Transverse colon (tissue), 4 donors: ENCODE data around the gene ADAMTS4. TPM values are rescaled to one million over a fixed set of nuclear protein-coding genes. Genes with fewer than 3 reads are reported as not detected.

Experiments used
- DNase-seq: peaks from one replicate; pipeline ENCODE4 v3.0.0-alpha.2; 2019
- H3K27ac ChIP-seq, 4 donors: fragments of 200-600 bp; sonication (generic); 2 replicates each; pipeline ENCODE4 v1.5.1; 2016 to 2018; ENCODE audit warnings: inconsistent platforms in 4 of 4
- H3K27me3 ChIP-seq: fragments of 200-600 bp; sonication (generic); 2 replicates; pipeline ENCODE4 v1.5.1; 2017; ENCODE audit warnings: inconsistent platforms
- H3K36me3 ChIP-seq, 4 donors: fragments of 200-600 bp; sonication (generic); 2 replicates each; pipeline ENCODE4 v1.5.1; 2017 to 2019; ENCODE audit warnings: inconsistent platforms in 4 of 4
- H3K4me1 ChIP-seq, 4 donors: fragments of 200-600 bp; sonication (generic); 2 replicates each; pipeline ENCODE4 v1.5.1; 2017 to 2020; ENCODE audit warnings: inconsistent platforms in 4 of 4
- H3K4me3 ChIP-seq, 4 donors: fragments of 200-600 bp; sonication (generic); 1 replicate in 1 of 4; 2 replicates in 3 of 4; pipeline versions ENCODE4 v1.5.1 to v1.6.1; 2017 to 2019; ENCODE audit warnings: inconsistent platforms in 4 of 4
- H3K9me3 ChIP-seq, 2 donors: fragments of 200-600 bp; sonication (generic); 2 replicates each; pipeline ENCODE4 v1.5.1; 2017 to 2019; ENCODE audit warnings: inconsistent platforms in 2 of 2
- EP300 ChIP-seq: sonication (generic); formaldehyde crosslinking; IDR thresholded peaks from one replicate; pipeline ENCODE4 v1.6.1; 2017; ENCODE audit warnings: antibody characterized with exemption, low read depth
- POLR2A ChIP-seq: fragments of 450-650 bp; IDR thresholded peaks from one replicate; pipeline ENCODE4 v1.6.1; 2016; ENCODE audit warnings: antibody characterized with exemption, mild to moderate bottlenecking, moderate library complexity
- POLR2AphosphoS5 ChIP-seq, 3 donors: sonication (generic); formaldehyde crosslinking; IDR thresholded peaks; one replicate each; pipeline ENCODE4 v1.6.1; 2016; ENCODE audit warnings: antibody characterized with exemption in 3 of 3
- WGBS, 2 donors: methylation state at CpG; one replicate each; pipeline ENCODE4 v1.1.5; 2018; ENCODE audit warnings: low coverage in 1 of 2; 5-methylcytosine and 5-hydroxymethylcytosine counted together
- in situ Hi-C, 4 donors: fragments of 200-750 bp; cut with MboI; loops; one replicate each; pipeline versions ENCODE4 v1.15.0 to v1.15.1; 2017; ENCODE audit warnings: low sequenced_read_pairs in 3 of 4, low pct_ligation_motif_present in 1 of 4, low pct_unique_long_range_greater_than_20kb in 1 of 4
- intact Hi-C: fragments of 100-400 bp; cut with DNase I; formaldehyde crosslinking; loops from one replicate; pipeline ENCODE4 v1.15.1; 2023; ENCODE audit warnings: low total_unique reads
- total RNA-seq, 4 donors: library from RNA; depleted of rRNA; stranded (reverse); fragments of >200 nt; gene quantifications; one replicate each; pipeline ENCODE4 v1.1.0, GENCODE V29; 2016
- TF ChIP-seq, protein P1 (sequence below), 5 experiments: fragments of 200-600 bp in 3 of 5; fragments of 450-650 bp in 2 of 5; sonication (generic) in 3 of 5; IDR thresholded peaks; 1 replicate in 2 of 5; 2 replicates in 3 of 5; pipeline ENCODE4 v1.5.1; 2016 to 2017; ENCODE audit warnings: antibody characterized with exemption in 5 of 5, inconsistent platforms in 3 of 5, mild to moderate bottlenecking in 2 of 5, moderate library complexity in 1 of 5

The ADAMTS4 gene
- total RNA-seq, 4 donors from 2014 or later: 1.2 to 34.8 (median 7.2) TPM

DNA sequence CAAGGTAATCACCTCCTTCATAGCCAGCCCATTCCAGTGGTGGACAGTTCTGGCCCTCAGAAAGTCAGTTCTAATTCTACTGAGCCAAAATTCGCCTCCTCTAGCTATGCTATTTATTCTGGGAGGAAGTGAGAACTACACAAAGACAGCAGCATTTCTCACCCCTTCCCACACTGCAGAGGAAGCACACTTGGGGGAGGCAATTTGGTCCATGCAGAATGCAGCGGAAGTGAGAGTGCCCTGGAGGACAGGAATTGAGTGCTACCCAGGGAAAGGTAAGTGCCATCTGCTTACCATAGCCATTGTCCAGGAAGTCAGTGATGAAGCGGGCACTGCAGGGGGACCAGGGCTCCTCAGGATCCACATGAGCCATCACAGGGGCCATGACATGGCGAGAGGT lies 3.7 kb downstream of the ADAMTS4 start:
- H3K4me3 ChIP-seq: no peak overlapping the region

DNA sequence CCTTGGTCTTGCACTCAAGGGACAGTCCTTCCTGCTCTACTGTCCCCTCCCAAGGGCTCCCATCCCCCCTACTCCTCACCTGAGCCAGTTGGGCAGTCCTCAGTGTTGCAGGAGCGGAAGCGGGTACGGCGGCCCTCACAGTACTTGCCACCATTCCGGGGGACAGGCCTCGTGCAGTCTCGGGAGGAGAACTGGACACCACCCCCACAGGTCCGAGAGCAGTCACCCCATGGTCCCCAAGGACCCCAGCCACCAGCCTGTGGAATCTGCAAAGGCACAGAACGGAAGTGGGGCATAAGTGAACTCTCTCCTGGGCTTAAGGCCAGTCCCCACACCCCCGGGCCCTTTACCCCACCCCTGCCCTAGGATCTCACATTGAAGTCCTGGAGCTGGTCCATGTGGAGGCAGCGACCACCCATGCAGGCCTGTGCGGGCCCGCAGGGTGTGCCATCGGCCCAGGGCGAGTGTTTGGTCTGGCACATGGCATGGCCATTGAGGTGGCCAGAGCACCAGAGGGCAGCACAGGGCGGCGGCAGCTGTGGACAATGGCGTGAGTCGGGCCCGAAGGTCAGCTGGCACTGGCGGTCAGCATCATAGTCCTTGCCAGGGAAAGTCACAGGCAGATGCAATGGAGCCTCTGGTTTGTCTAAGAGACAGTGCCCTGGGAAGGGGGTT lies 5.2 kb downstream of the ADAMTS4 start:
- H3K27me3 ChIP-seq: no peaks in the 10 kb centered on the region
- in situ Hi-C loops: no loop called here
- 83% methylated on average over 21 of the region's 21 CpGs; no CpG with 5 or more reads in 1 of the 2 donors for WGBS, 2 donors
- intact Hi-C loops: no loop called here
- H3K27ac ChIP-seq: peak overlapping the region in 1 of 4 donors; percentile 25
- no peak overlapping the region for H3K4me3 ChIP-seq
- no peaks in the 10 kb centered on the region for H3K36me3 ChIP-seq
- H3K9me3 ChIP-seq: no peaks in the 10 kb centered on the region
- DNase-seq: no peak
- peaks cover 11 to 20% (median 13%) of the 10 kb centered on the region in 4 donors for H3K4me1 ChIP-seq
- TF ChIP-seq, protein P1, sequence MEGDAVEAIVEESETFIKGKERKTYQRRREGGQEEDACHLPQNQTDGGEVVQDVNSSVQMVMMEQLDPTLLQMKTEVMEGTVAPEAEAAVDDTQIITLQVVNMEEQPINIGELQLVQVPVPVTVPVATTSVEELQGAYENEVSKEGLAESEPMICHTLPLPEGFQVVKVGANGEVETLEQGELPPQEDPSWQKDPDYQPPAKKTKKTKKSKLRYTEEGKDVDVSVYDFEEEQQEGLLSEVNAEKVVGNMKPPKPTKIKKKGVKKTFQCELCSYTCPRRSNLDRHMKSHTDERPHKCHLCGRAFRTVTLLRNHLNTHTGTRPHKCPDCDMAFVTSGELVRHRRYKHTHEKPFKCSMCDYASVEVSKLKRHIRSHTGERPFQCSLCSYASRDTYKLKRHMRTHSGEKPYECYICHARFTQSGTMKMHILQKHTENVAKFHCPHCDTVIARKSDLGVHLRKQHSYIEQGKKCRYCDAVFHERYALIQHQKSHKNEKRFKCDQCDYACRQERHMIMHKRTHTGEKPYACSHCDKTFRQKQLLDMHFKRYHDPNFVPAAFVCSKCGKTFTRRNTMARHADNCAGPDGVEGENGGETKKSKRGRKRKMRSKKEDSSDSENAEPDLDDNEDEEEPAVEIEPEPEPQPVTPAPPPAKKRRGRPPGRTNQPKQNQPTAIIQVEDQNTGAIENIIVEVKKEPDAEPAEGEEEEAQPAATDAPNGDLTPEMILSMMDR (IDR thresholded peaks at IDR 0.05): no peak
- TF ChIP-seq EP300 (no peak), POLR2A (no peak), POLR2AphosphoS5 (IDR thresholded peaks at IDR 0.05) (no peak)

More for the DNA sequence above, 3.7 kb downstream of the ADAMTS4 start:
- Histone ChIP-seq H3K27ac (peak overlapping the region in 2 of 4 donors; percentile 11 to 15), H3K4me1 (peaks cover 18 to 33% (median 20%) of the 10 kb centered on the region in 4 donors), H3K36me3 (no peaks in the 10 kb centered on the region), H3K9me3 (no peaks in the 10 kb centered on the region), H3K27me3 (no peaks in the 10 kb centered on the region)
- in situ Hi-C loops (no loop called here), intact Hi-C loops (no loop called here)
- TF ChIP-seq POLR2AphosphoS5 (IDR thresholded peaks at IDR 0.05): no peak
- no peak for TF ChIP-seq POLR2A
- TF ChIP-seq, protein P1 (IDR thresholded peaks at IDR 0.05): no peak
- TF ChIP-seq EP300: no peak
- DNase-seq: no peak
- WGBS, 2 donors: 76% methylated on average over 4 of the region's 4 CpGs; no CpG with 5 or more reads in 1 of the 2 donors

DNA sequence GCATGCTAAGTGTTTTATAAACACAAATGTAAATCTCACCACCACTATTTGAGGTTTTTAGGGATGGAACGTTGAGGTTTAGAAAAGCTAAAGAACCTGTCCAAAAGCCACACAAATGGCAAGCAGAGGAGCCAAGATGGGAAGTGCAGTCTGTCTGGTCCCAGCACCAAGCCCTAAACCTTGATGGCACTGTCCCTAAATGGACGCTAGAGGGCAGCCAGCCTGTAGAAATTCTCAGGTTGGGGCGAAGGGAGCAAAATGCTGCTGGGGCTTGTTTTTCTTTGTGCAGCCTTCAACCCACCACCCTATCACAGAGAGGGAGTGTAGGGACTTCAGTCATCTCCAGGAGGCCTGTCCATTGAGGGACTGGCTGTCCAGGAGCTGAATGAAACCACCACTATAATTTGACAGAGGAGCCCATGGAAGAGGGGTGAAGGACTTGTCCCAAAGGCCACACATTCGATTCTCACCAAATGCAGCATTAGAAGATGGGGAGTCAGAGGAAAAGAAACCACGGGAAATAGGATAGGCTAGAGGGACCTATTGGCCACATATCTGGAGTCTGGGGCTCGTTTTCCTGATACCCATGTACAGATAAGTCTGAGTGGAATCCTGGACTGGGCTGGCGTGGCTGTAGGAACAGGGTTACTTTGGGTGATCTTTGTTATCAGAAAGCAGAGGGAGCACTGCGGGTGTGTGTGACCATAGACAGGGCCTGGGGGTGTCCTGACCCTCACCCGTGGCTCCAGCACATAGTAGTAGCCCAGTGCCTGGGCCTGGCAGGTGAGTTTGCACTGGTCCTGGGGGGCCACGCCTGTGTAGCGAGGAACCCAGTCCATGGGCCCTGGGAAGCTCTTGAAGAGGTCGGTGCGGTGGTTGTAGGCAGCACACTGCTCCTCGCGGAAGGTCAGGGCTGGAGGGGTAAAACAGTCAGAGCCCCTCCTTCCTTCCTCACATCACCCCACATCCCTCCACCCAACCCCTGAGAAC lies 6.1 kb downstream of the ADAMTS4 start:
- DNase-seq: peak; percentile 71
- intact Hi-C loops: no loop called here
- H3K4me3 ChIP-seq: no peak overlapping the region

More for the DNA sequence above, 6.1 kb downstream of the ADAMTS4 start:
- 20 to 57% methylated on average over 3 to 15 of the region's 15 CpGs for whole genome bisulfite sequencing, 2 donors
- H3K36me3 ChIP-seq: no peaks in the 10 kb centered on the region
- H3K4me1 ChIP-seq: peaks cover 2 to 12% (median 8%) of the 10 kb centered on the region in 4 donors
- H3K27ac ChIP-seq: peak overlapping the region in 1 of 4 donors; percentile 19
- in situ Hi-C loops: no loop called here
- TF ChIP-seq EP300 (no peak), POLR2A (no peak), POLR2AphosphoS5 (IDR thresholded peaks at IDR 0.05) (no peak)
- TF ChIP-seq, protein P1 (IDR thresholded peaks at IDR 0.05): peak; percentile 77 to 89 (median 83)
- H3K9me3 ChIP-seq: no peaks in the 10 kb centered on the region
- H3K27me3 ChIP-seq: no peaks in the 10 kb centered on the region
